ENCODE results near the gene JPH2. TPM values are rescaled to one million over a fixed set of nuclear protein-coding genes. Genes with fewer than 3 reads are reported as not detected.

Gene JPH2
- total RNA-seq, 1 donor from 2014 or later = 0.16 TPM

DNA sequence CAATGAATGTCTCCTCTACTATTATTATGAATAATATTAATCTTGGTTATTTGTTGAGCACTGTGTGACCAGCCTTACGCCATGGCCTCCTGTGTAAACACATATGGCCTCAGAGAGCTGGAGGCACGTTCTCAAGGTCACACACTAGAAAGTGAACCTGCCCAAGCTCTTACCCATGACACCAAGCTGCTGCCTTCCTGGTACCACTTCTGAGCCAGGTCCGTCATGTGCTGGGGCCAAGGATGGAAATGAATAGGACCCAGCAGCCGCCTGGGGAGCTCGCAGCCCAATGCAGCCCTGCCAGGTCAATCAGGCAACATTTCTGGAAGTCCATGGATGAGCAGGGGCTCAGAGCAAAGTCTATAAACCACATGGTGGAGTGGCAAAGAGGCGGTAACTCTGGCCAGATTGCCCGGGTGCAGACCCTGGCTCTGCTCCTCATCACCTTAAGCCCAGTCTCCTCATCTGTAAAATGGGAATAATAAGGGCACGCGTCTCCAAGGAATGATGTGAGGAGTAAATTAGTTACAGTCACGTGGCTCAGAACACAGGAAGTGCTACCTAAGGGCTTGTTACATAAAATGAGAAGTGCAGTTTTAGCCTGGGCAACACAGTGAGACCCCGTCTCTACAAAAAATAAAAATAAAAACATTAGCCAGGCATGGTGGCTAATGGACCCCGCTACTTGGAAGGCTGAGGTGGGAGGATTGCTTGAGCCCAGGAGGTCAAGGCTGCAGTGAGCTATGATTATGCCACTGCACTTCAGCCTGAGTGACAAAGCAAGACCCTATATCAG, 61.5 kb downstream of the JPH2 start:
- no peak for DNase-seq

DNA sequence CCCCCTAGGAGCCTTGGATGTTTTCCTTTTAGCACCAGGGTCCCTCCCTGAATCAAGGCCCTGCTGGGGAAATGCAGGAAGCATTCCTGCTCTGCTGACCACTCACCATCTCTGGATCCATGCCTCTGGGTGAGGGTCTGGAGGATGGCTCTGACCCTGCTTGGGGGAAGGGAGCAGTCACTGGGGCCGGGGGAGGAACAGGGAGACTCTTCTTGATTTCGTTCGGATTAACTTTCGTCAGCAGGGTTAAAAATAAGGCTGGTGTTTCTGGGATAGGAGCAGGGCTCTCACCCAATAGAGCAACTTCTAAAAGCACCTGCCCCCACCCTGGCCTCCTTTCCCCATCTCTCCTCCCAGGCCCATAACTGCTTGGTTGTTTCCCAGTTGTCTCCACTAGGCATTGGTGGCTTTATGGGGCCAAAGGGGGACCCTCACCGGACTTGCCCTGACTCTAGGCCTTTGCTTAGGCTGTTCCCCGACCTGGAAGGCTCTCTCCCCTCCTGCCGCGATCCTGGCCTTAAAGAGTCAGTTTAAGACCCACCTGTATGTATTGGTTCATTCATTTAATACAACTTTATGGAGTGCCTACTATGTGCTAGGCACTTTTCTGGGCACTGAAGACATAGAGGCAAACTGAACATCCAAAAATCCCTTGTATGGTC, 63.0 kb downstream of the JPH2 start:
- DNase-seq = no peak

DNA sequence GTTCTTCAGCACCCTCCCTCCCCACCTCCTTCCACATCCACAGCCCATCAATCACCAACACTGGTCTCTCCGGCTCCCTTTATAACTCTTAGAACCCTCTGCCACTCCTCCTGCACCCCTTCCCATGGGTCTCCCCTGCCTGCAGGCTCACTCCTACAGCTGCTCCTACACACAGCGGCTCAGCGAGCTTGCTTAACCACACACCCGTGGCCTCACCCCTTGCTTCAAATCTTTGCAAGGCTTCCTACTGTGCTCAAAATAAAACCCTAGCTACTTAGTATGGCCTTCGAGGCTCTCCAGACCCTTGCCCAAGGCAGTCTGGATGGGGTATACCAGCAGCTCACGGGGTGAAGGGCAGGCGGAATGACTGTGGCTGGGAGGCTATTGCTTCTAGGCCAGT, 63.7 kb downstream of the JPH2 start:
- no peak for DNase-seq

DNA sequence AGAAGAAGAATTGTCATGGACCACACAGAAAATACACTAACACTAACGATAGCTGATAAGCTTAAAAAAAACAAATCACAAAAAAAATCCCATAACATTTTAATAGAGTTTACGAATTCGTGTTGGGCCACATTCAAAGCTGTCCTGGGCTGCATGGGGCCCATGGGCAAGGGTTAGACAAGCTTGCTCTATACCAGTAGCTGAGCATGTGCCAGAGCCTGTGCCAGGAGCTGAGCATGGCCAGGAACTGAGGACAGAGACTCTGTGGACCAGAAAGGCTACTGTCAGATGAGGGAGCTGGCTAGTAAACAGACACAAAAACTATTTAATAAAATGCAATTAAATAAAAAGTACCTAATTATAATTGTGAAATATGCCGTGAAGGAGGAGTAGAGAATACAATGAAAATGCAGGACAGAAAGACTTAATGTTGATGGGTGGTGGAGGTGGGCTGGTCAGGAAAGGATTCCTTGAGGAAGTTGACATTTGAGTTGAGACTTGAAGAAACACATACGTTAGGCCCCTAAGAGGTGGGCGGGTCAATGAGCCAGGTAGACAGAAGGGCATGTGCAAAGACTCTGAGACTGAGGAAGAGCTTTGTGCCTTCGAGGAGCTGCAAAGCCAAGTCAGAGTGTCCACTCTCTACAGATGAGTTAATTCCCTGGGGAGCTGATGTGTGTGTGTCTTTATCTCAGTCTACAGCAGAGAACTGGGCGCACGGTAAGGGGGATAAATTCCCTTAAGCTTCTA, 66.1 kb downstream of the JPH2 start:
- DNase-seq = no peak

DNA sequence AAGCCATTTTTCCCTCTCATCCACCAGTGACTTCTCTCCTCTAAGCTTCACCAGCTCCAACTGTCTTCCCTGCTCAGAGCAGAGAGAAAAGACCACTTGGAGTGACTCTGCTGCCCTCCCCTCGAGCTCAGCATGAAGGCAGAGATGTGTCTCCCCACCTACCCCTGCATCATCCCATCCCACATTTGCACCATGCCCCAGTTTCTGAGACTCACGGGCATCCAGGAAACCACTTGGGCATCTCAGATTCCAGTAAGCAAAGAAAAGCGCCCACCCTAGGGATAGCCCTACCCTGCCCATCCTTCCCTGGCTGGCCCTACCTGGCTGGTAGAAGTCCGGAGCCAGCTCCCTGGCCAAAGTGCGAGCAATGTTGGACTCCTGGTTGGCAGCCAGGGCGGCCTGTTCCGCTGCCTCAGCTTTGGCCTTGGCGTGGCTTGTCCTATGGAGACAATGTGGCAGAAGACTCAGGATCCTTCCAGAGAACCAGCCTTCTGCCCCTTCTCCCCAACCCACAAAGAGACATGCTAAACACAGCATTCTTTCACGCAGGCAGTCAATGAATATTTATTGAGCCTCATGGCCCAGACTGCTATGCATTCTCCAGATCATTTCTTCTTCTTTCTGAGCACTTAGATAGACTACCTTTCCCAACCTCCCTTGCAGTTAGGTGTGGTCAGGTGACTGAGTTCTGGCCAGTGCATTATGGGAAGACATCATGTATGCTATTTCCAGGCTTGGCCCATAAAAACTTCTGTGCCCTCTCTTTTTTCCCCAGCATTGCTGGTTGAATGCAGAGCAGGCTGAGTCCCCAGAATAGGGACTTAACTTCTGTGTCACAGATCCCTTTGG, 68.6 kb downstream of the JPH2 start:
- no peak for DNase-seq

DNA sequence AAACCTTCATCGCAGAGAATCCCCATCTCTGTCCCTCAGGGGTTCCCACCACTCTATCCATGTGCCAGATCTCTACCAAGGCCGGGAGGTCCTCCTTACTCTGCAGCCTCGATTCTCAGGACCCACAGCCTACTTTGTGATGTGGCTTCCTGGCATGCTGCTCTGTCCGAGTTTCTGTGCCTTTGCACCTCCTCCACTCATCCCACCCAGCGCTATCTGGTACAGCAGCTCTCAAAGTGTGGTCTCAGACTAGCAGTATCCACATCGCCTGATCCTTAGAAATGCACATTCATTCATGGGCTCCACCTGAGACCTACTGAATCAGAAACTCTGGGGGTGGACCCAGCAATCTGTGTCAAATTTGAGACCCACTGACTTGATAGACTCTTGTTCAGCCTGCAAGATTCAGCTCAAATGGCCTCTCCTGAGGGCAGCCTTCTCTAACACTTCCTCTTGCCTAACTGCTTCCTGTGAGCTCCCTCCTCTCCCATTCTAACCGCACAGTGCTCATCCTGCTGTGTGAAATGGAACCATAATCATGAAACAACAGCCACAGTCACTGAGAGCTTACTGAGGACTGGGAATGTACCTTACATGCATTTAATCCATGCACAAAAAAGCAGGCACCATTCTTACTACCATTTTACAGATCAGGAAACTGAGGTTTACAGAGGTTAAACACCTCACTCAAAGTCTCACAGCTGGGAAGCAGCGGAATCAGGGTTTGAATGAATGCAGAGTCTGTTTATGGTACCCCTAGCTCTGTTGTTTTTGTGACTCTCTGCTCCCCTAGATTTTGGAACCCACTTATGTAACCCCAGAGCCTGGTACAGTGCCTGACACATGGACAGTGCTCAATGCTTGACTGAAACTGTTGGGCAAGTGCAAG, 69.4 kb downstream of the JPH2 start:
- no peak for DNase-seq

DNA sequence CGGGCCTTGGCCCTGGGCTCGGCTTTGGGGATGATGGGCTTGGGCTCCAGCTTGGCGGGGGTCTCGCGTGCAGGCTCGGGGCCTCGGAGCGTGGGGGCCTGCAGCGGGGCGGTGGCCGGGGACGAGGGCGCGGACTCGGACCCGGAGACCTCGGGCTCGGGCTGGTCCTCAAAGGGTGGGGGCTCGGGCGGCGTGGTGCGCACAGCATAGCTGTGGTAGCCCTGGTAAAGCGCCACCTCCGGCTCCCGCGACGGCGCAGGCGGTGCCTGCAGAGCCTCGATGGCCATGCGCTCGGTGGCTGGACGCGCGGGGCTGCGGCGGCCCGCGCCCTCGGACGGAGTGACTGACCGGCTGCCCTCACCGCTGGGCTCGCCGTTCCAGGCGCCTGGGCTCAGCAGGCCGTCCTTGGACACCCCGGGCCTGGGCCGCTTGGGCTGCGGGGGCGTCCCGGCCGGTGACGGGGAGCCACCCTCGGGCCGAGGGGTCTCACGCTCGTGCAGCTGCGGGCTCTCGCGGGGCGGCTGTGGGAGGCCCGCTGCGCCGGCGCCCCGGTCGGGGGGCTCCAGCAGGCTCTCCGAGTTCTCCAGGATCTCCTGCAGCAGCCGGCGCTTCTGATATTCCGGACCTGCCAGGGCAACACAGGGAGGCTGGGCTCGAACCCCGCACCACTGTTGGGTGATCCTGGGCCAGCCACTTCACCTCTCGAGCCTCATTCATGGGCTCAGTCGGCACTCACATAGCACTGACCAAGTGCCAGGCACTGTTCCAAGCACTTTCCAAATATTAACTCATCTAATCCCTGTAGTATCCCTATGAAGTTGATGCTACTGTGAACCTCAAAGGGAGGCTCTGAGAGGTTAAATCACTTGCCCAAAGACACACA, 71.0 kb downstream of the JPH2 start:
- no peak for DNase-seq

DNA sequence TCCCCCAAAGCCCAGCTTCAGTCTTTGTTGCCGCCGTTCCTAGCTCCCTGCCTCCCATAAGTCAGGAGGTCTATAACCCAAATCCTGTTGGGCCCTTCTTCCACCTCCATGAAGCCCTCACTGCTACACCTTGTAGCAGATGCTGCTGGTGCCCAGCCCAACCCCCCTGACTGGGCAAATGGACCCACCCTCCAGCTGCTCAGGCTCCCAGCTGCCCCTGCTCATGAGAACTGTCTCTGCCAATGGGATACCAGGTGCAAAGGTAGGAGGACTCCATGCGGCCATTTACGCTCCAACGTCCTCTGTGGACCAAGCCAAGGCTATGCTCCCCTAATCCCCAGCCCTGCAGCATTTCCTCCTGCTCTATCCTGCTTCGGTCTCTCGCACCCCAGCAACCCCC, 71.8 kb downstream of the JPH2 start:
- DNase-seq = no peak

DNA sequence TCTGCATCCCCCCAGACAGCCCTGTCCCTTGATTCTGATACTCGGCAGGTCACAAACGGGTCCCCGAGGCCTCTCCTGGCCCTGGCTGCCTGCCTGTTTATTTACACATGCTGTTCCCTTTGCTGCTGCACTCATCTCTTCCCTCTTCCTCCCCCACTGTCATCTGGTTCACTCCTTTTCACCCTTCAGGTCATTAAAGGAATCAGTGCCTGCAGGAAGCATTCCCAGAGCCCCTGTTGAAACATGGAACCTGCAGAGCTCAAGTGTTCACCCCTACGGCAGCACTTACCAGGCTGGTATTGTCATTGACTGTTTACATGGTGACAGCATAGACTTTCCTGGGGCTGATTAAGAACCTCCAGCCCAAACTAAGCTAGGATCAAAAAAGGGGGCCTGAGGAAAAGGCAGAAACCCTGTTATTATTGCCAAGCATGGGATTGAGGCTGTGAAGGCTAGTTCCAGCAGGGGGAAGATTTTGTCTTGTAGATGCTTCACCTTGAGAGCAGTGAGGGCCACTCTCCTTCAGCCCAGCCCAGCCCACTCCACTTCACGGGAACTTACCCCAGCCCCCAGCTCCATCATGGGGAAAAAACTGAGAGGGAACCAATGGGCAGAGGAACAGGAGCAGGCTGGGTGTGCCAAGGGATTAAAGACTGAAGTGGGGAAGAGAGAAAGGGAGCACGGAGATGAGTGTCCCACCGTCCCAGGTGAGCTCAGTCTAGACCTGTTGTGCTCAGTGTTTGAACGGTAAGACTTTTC, 73.2 kb downstream of the JPH2 start:
- DNase-seq = no peak

DNA sequence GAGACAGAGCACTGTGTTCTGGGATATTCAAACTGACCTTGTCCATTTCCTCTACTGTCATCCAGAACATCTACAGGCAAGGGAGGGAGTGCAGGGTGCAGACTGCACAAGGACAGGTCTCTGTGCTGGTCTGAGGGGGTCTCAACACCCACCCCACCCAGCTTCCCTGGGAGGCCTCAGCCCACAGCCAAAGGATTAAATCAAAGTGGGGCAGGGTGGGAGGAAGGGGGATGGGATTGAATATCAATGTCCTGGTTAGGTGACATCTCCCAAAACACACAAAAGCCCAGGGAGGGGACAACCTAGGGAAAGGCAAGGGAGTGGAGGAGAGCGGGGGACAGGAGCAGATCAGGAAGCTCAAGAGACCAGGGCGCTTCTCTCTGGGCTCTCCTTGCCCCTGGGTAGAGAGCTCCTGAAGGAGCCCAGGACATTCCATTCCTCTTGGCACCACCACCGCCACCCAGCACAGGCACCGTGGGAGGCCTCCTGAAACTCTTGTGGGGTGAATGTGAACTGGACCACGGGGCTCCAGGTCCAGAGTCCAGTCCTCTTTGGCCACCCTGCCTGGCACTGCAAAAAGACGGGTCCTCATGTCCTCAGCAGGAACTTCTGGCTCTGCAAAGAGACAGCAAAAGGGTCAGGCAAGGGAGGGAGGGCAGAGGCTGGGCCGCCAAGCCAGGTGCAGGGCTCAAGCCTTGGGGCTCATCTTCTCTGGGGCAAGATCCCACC, 73.9 kb downstream of the JPH2 start:
- DNase-seq = no peak

DNA sequence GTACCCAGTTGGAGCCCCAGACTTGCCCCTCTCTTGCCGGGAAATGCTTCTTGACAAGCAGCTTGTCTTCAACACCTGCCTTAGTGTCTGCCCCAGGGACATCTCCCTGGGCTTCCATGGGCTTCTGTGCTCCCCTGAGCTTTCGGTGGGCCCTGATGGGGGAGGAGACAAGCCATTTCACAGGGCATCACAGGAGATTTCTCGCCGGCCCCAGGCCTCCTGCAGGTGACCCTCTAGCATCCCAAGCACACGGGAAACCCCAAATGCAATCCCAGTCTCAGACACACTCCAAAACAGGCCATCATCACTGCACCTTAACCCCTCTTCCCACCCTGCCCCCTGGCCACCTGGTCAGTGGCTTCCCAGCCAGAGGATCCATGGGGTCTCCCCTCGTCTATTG, 74.5 kb downstream of the JPH2 start:
- DNase-seq = no peak

DNA sequence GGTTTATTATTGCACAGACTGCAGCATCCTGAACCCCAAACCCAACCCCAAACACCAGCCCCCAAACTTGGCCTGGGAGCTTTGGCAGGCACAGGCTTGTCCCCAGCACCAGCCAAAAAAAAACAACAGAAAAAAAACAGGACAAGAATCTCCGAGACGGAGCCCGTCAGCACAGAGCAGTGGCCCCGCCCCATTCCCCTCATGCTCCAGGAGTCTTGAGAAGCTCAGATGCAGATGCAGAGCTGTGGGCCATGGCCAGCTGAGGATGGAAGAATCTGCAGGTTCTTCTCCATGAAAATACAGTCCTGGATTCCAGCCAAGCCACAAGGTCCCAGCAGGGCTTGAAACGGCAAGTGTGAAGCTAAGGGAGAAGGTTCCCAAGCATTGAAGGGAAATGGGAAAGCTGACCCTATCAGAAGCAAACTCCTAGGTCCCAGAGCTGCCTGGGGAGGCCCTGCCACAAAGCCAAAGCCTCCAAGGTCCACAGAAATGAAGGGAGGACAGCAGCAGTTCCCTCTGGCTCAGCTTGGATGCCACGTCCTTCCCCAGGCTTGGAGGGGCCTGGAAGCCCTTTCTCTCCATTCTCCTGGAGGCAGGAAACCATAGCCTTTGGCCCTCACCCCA, 75.2 kb downstream of the JPH2 start:
- no peak for DNase-seq

DNA sequence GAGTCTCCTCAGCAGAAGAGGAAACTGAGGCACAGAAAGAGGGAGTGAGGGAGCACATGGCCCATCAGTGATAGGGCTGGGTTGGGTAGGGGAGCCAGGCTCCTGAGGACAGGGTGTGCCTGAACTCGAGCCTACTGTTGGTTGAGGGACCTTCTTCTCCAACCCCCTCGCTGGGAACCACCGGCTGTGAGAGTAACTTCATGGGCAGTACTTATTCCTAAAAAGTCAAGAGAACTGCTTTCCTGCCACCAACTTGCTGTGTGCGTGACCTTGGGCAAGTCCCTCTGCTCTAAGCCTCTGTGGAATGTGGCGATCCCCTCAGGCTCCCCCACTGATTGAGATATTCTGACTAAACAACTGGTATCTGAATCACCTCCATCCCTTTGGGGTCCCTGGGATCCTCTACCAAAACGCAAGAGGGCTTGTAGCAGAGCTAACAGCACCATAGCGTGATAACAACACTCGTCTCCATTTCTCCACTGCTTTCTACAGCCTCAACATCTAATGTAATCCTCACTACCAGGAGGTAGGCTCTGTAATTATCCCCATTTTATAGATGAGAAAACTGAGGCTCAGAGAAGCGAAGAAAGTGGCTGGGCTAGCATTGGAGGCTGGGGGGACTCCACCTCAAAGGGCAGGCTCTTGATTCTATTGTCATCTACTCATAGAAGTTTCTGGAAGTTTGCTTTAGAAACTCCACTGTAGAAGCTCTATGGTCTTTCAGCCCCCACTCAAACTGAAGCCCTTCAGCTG, 76.0 kb downstream of the JPH2 start:
- DNase-seq = no peak

DNA sequence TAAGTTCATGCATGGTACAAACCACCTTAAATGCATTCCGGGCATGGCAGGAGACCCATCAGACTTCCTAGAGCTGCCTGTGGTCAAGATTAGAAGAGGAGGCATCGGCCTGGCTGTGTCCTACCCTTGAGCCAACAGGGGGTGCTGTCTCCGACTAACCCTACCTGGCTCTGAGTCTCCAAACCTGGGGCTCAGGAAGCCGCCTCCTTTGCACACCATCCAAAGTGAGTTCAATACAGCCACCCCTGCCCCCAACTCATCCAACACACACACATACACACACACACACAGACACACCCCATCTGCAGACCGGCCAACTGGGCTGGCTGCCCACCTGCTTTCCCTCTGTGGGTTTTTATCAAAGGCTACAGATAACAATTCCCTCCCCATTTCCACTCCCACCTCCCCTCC, 77.0 kb downstream of the JPH2 start:
- DNase-seq = no peak

DNA sequence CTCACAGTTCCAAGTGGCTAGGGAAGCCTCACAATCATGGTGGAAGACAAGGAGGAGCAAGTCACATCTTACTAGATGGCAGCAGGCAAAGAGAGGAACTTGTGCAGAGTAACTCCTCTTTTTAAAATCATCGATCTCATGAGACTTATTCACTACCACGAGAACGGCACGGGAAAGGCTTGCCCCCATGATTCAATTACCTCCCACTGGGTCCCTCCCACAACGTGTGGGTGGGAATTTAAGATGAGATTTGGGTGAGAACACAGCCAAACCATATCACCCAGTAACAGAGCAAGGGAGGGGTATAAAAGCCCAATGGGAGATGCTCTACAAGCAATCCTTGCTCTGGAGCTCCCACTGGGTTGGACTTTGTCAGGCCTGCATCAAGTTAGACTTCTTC, 80.4 kb downstream of the JPH2 start:
- no peak for DNase-seq

DNA sequence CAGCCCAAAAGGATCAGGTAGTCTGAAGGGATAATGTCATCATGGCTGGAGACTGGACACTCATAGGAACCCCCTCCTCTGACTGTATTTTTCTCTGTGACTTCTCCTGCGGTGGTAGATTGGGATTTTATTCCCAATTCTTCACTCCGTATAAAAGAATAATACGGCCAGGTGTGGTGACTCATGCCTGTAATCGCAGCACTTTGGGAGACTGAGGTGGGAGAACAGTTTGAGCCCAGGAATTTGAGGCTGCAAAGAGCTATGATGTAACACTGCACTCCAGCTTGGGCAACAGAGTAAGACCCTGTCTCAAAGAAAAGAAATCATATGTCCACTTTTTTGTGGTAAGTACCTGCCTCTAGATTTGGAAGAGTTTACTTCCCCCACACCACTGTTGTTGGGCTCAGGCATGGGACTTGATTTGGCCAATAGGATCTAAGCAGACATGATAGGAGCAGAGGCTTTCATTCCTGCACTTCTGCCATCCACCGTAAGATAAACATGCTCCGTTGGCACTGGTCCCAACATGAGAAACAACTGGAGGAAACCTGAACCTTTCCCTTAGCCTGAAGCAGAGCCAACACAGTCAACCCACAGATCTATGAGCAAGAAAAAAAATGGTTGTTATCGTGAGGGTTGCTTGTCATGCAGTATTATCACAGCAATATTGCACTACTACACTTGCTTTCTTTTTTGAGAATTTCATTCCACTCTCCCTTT, 82.0 kb downstream of the JPH2 start:
- DNase-seq = no peak

DNA sequence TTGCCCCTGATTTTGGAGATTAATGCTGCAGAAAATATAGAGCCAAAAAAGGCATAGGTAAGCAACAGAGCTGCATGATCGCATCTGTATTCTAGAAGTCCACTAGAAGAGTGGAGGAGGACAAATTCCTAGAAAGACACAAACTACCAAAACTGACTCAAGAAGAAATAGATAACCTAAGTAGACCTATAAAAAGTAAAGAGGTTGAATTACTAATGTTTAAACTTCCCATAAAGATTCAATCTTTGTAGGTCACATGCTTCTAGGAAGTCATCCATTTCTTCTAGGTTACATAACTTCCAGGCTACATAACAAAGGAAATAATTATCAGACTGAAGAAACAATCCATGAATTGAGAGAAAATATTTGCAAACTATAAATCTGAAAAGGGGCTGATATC, 84.4 kb downstream of the JPH2 start:
- no peak for DNase-seq

All from occipital lobe (tissue), 2 donors.